ENCODE measurements around the gene NSDHL. TPM values are rescaled to one million over a fixed set of nuclear protein-coding genes. Genes with fewer than 3 reads are reported as not detected.

NSDHL gene
- polyA plus RNA-seq, 3 donors = 8.2 to 21.3 (median 19.9) TPM

GRCh38 chrX:152847281-152847680 lies 16.4 kb downstream of the NSDHL start:
- Histone ChIP-seq H3K36me3 (replicated peaks in 1 of 2; ENCODE audit: control insufficient read depth in 1 of 2, insufficient read depth in 2 of 2, low read length in 2 of 2) (peaks cover 22 to 54% of the 10 kb centered on the region in 2 donors), H3K27ac (ENCODE audit: low read depth in 1 of 2, low read length in 2 of 2) (no peak overlapping the region), H3K4me3 (replicated peaks in 1 of 3; ENCODE audit: low read depth in 2 of 3, low read length in 3 of 3) (no peak overlapping the region), H3K27me3 (ENCODE audit: control insufficient read depth in 2 of 2, insufficient read depth in 2 of 2, low read length in 2 of 2) (no peaks in the 10 kb centered on the region), H3K79me2 (ENCODE audit: insufficient read depth, low read length) (peaks cover 4% of the 10 kb centered on the region), H3K4me1 (ENCODE audit: control insufficient read depth in 1 of 2, insufficient read depth in 2 of 2, low read length in 2 of 2) (no peaks in the 10 kb centered on the region), H4K20me1 (ENCODE audit: insufficient read depth, low read length) (no peaks in the 10 kb centered on the region), H3K9me3 (replicated peaks in 1 of 2; ENCODE audit: control insufficient read depth in 1 of 2, insufficient read depth in 1 of 2, low read length in 2 of 2) (no peaks in the 10 kb centered on the region), H2AFZ (ENCODE audit: insufficient read depth, low read depth, low read length, poor library complexity, severe bottlenecking) (no peak overlapping the region), H3K4me2 (replicated peaks; ENCODE audit: extremely low read depth, low read length, poor library complexity, severe bottlenecking) (no peak overlapping the region), H3K9ac (ENCODE audit: insufficient read depth, low read length, poor library complexity, severe bottlenecking) (no peak overlapping the region)
- no peak overlapping the region for H3K4me3 Mint-ChIP-seq
- peaks cover 0 to 3% (median 0%) of the 10 kb centered on the region in 3 donors for H3K27me3 Mint-ChIP-seq (ENCODE audit: low read depth in 3 of 3)
- peaks cover 38 to 40% of the 10 kb centered on the region in 2 donors for H3K36me3 Mint-ChIP-seq
- DNase-seq = no peak
- H3K9me3 Mint-ChIP-seq = peaks cover 0 to 1% (median 0%) of the 10 kb centered on the region in 7 donors
- intact Hi-C loops (cut with micrococcal nuclease) = no loop called here
- TF ChIP-seq CTCF (IDR thresholded peaks at IDR 0.05) = no peak
- H3K4me1 Mint-ChIP-seq = no peaks in the 10 kb centered on the region
- no CpG with 5 or more reads among the region's 6 CpGs for WGBS (ENCODE audit: insufficient coverage)
- peak overlapping the region in 1 of 7 donors; percentile 38 for H3K27ac Mint-ChIP-seq

- Histone ChIP-seq H3K9me3 (replicated peaks in 1 of 2; ENCODE audit: control insufficient read depth in 1 of 2, insufficient read depth in 1 of 2, low read length in 2 of 2) (no peaks in the 10 kb centered on the region), H3K4me1 (ENCODE audit: control insufficient read depth in 1 of 2, insufficient read depth in 2 of 2, low read length in 2 of 2) (no peaks in the 10 kb centered on the region), H3K27me3 (ENCODE audit: control insufficient read depth in 2 of 2, insufficient read depth in 2 of 2, low read length in 2 of 2) (no peaks in the 10 kb centered on the region), H3K4me2 (replicated peaks; ENCODE audit: extremely low read depth, low read length, poor library complexity, severe bottlenecking) (no peak overlapping the region), H3K36me3 (replicated peaks in 1 of 2; ENCODE audit: control insufficient read depth in 1 of 2, insufficient read depth in 2 of 2, low read length in 2 of 2) (peaks cover 27 to 71% of the 10 kb centered on the region in 2 donors), H3K9ac (ENCODE audit: insufficient read depth, low read length, poor library complexity, severe bottlenecking) (no peak overlapping the region), H4K20me1 (ENCODE audit: insufficient read depth, low read length) (no peaks in the 10 kb centered on the region), H3K4me3 (replicated peaks in 1 of 3; ENCODE audit: low read depth in 2 of 3, low read length in 3 of 3) (no peak overlapping the region), H3K27ac (ENCODE audit: low read depth in 1 of 2, low read length in 2 of 2) (no peak overlapping the region), H3K79me2 (ENCODE audit: insufficient read depth, low read length) (no peaks in the 10 kb centered on the region), H2AFZ (ENCODE audit: insufficient read depth, low read depth, low read length, poor library complexity, severe bottlenecking) (no peak overlapping the region)
- Mint-ChIP-seq H3K27me3 (ENCODE audit: low read depth in 3 of 3) (peaks cover 0 to 5% (median 0%) of the 10 kb centered on the region in 3 donors), H3K27ac (no peak overlapping the region), H3K4me3 (no peak overlapping the region), H3K9me3 (peaks cover 0 to 1% (median 0%) of the 10 kb centered on the region in 7 donors), H3K36me3 (peaks cover 44 to 56% of the 10 kb centered on the region in 2 donors), H3K4me1 (no peaks in the 10 kb centered on the region)
- intact Hi-C loops (cut with micrococcal nuclease) = no loop called here
- no peak for DNase-seq
- no peak for TF ChIP-seq CTCF (IDR thresholded peaks at IDR 0.05)
- WGBS (ENCODE audit: insufficient coverage) = no CpG with 5 or more reads among the region's 2 CpGs
These were observed 19.6 kb downstream of the NSDHL start for GRCh38 chrX:152850465-152850864.
